Activated CD8-positive, alpha-beta T cell treated with anti-CD3 and anti-CD28 coated beads, Interleukin-2, amount 10 ng/mL, durations not matched to agents 7 days and 5 days (primary cell): ENCODE measurements around the gene WFDC11. TPM values are rescaled to one million over a fixed set of nuclear protein-coding genes. Genes with fewer than 3 reads are reported as not detected.

Experiments used
- ATAC-seq: fragments of 150-1000 bp; cut with Tn5 transposase; one replicate; pipeline ENCODE4 v1.10.0; 2021; ENCODE audit warnings: moderate library complexity
- CTCF ChIA-PET: fragments of 350-600 bp; sonication (Branson Sonifier 250); formaldehyde crosslinking; loops from one replicate; lab custom pipeline; 2021; ENCODE audit warnings: antibody characterized with exemption; lab: Charles Lee
- POLR2A ChIA-PET: fragments of 350-600 bp; sonication (Branson Sonifier 250); formaldehyde crosslinking; loops from one replicate; lab custom pipeline; 2021; ENCODE audit warnings: antibody characterized with exemption; lab: Charles Lee
- DNase-seq: peaks from one replicate; pipeline ENCODE4 v3.0.0-alpha.2; 2020
- H3K27ac Mint-ChIP-seq: one replicate; pipeline ENCODE4 v1.8.0; 2021; ENCODE audit warnings: mild to moderate bottlenecking, mixed read lengths
- H3K27me3 Mint-ChIP-seq: one replicate; pipeline ENCODE4 v1.8.0; 2021; ENCODE audit warnings: low read depth, mixed read lengths
- H3K36me3 Mint-ChIP-seq: one replicate; pipeline ENCODE4 v1.8.0; 2021; ENCODE audit warnings: low read depth, mixed read lengths
- H3K4me1 Mint-ChIP-seq: one replicate; pipeline ENCODE4 v1.8.0; 2021; ENCODE audit warnings: low read depth, mixed read lengths
- H3K4me3 Mint-ChIP-seq: one replicate; pipeline ENCODE4 v1.8.0; 2021; ENCODE audit warnings: mild to moderate bottlenecking, mixed read lengths
- H3K9me3 Mint-ChIP-seq: one replicate; pipeline ENCODE4 v1.8.0; 2022; ENCODE audit warnings: mixed read lengths; ENCODE audit not compliant: insufficient read depth
- microRNA-seq: library from miRNA; unstranded; fragments of <30 nt; microRNA quantifications from one replicate; pipeline ENCODE4 v1.2.0, GENCODE V29; 2022
- total RNA-seq, 2 experiments: library from RNA; stranded (reverse); gene quantifications; one replicate each; pipeline ENCODE4 v1.2.3, GENCODE V29; 2021

The WFDC11 gene
- total RNA-seq, 2 experiments from 2014 or later, result not detected

- ATAC-seq, result no peak
- H3K4me3 Mint-ChIP-seq, result no peak overlapping the region
- H3K4me1 Mint-ChIP-seq, result no peaks in the 10 kb centered on the region
- POLR2A ChIA-PET, result no interaction called here
- H3K27me3 Mint-ChIP-seq, result peaks cover 10% of the 10 kb centered on the region
- DNase-seq, result no peak
- H3K9me3 Mint-ChIP-seq, result no peaks in the 10 kb centered on the region
- H3K36me3 Mint-ChIP-seq, result no peaks in the 10 kb centered on the region
- CTCF ChIA-PET, result interaction anchor here (1.2 kb wide), 1 partner anchor 153 kb away, joined by 5 read pairs; no protein-coding TSS in a partner anchor
- no peak overlapping the region for H3K27ac Mint-ChIP-seq
These were observed 52.4 kb downstream of the WFDC11 start for GRCh38 chr20:45617591-45617990.

GRCh38 chr20:45612314-45612713 is 57.7 kb downstream of the WFDC11 start:
- DNase-seq (no peak), ATAC-seq (no peak)
- Mint-ChIP-seq H3K27me3 (peaks cover 6% of the 10 kb centered on the region), H3K4me1 (peaks cover 2% of the 10 kb centered on the region), H3K9me3 (peaks cover 10% of the 10 kb centered on the region), H3K27ac (no peak overlapping the region), H3K36me3 (no peaks in the 10 kb centered on the region), H3K4me3 (no peak overlapping the region)
- CTCF ChIA-PET, result no interaction called here
- POLR2A ChIA-PET, result no interaction called here

GRCh38 chr20:45611054-45611453 is 59.0 kb downstream of the WFDC11 start:
- peaks cover 4% of the 10 kb centered on the region for H3K27me3 Mint-ChIP-seq

GRCh38 chr20:45607810-45608209 is 62.2 kb downstream of the WFDC11 start:
- DNase-seq, result no peak
- no peaks in the 10 kb centered on the region for H3K27me3 Mint-ChIP-seq
- no peak overlapping the region for H3K27ac Mint-ChIP-seq
- CTCF ChIA-PET, result no interaction called here
- peaks cover 2% of the 10 kb centered on the region for H3K4me1 Mint-ChIP-seq
- ATAC-seq, result no peak
- H3K9me3 Mint-ChIP-seq, result peaks cover 20% of the 10 kb centered on the region
- H3K36me3 Mint-ChIP-seq, result no peaks in the 10 kb centered on the region
- POLR2A ChIA-PET, result no interaction called here
- no peak overlapping the region for H3K4me3 Mint-ChIP-seq

More at GRCh38 chr20:45611054-45611453, 59.0 kb downstream of the WFDC11 start:
- no peak for DNase-seq
- peaks cover 2% of the 10 kb centered on the region for H3K4me1 Mint-ChIP-seq
- ATAC-seq, result no peak
- peaks cover 15% of the 10 kb centered on the region for H3K9me3 Mint-ChIP-seq
- CTCF ChIA-PET, result no interaction called here
- POLR2A ChIA-PET, result interaction anchor here (1.1 kb wide), 1 partner anchor 160 kb away, joined by 3 read pairs; no protein-coding TSS in a partner anchor
- no peak overlapping the region for H3K4me3 Mint-ChIP-seq
- H3K27ac Mint-ChIP-seq, result no peak overlapping the region
- no peaks in the 10 kb centered on the region for H3K36me3 Mint-ChIP-seq

Small RNAs within 50 kb of the gene (microRNA-seq; reads per million reads assigned to microRNA genes)
- gene MIR3617, result not detected

Other genes with a start within 250 kb of the WFDC11 start
- not detected for gene WFDC2, start 200.5 kb downstream of the WFDC11 start, total RNA-seq
- not detected for gene SPINT3, start 154.6 kb downstream of the WFDC11 start, total RNA-seq
- not detected for gene WFDC6, start 130.8 kb downstream of the WFDC11 start, total RNA-seq
- not detected for gene EPPIN, start 122.8 kb downstream of the WFDC11 start, total RNA-seq
- gene WFDC8, start 91.0 kb downstream of the WFDC11 start, total RNA-seq, result not detected
- gene WFDC10A, start 40.5 kb downstream of the WFDC11 start, total RNA-seq, result not detected
- gene WFDC9, start 39.0 kb downstream of the WFDC11 start, total RNA-seq, result not detected
- not detected for gene WFDC13, start 31.8 kb upstream of the WFDC11 start, total RNA-seq
- not detected for gene WFDC10B, start 34.8 kb upstream of the WFDC11 start, total RNA-seq
- not detected for gene SPINT4, start 52.1 kb upstream of the WFDC11 start, total RNA-seq
- gene WFDC3, start 121.6 kb upstream of the WFDC11 start, total RNA-seq, result not detected
- 10 to 100 TPM; 34.7 to 34.8 TPM for gene DNTTIP1, start 121.7 kb upstream of the WFDC11 start, total RNA-seq
- 100 to 1,000 TPM; 251 to 261 TPM for gene UBE2C, start 142.4 kb upstream of the WFDC11 start, total RNA-seq
- gene TNNC2, start 157.1 kb upstream of the WFDC11 start, total RNA-seq, result not detected
- gene SNX21, start 163.6 kb upstream of the WFDC11 start, total RNA-seq, result 1 to 10 TPM; 1.6 to 1.7 TPM
- gene ACOT8, start 187.2 kb upstream of the WFDC11 start, total RNA-seq, result 10 to 100 TPM; 29.3 to 32.1 TPM
- gene ZSWIM3, start 187.4 kb upstream of the WFDC11 start, total RNA-seq, result 1 to 10 TPM; 5.1 to 5.8 TPM
- gene ZSWIM1, start 211.0 kb upstream of the WFDC11 start, total RNA-seq, result 1 to 10 TPM; 7.0 TPM
- 1 to 10 TPM in 1 of 2 experiments, under 1 TPM in 1; 0.76 to 1.4 TPM for gene SPATA25, start 217.4 kb upstream of the WFDC11 start, total RNA-seq
- gene NEURL2, start 221.0 kb upstream of the WFDC11 start, total RNA-seq, result 1 to 10 TPM; 1.1 to 1.3 TPM
- gene CTSA, start 221.1 kb upstream of the WFDC11 start, total RNA-seq, result 10 to 100 TPM; 63.4 to 64.1 TPM
- gene PLTP, start 241.9 kb upstream of the WFDC11 start, total RNA-seq, result 1 to 10 TPM; 2.2 to 2.8 TPM